Activated CD8-positive, alpha-beta memory T cell treated with anti-CD3 and anti-CD28 coated beads, Interleukin-2, amount 50 U/mL, for 1 hour (primary cell): ENCODE data around the gene ZDHHC23.

Experiments
- DNase-seq: peaks from one replicate; pipeline ENCODE4 v3.0.0-alpha.2; 2020; ENCODE audit errors: extremely low read depth

ZDHHC23 gene, protein sequence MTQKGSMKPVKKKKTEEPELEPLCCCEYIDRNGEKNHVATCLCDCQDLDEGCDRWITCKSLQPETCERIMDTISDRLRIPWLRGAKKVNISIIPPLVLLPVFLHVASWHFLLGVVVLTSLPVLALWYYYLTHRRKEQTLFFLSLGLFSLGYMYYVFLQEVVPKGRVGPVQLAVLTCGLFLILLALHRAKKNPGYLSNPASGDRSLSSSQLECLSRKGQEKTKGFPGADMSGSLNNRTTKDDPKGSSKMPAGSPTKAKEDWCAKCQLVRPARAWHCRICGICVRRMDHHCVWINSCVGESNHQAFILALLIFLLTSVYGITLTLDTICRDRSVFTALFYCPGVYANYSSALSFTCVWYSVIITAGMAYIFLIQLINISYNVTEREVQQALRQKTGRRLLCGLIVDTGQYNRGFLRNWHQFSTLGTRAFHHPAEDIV

DNA sequence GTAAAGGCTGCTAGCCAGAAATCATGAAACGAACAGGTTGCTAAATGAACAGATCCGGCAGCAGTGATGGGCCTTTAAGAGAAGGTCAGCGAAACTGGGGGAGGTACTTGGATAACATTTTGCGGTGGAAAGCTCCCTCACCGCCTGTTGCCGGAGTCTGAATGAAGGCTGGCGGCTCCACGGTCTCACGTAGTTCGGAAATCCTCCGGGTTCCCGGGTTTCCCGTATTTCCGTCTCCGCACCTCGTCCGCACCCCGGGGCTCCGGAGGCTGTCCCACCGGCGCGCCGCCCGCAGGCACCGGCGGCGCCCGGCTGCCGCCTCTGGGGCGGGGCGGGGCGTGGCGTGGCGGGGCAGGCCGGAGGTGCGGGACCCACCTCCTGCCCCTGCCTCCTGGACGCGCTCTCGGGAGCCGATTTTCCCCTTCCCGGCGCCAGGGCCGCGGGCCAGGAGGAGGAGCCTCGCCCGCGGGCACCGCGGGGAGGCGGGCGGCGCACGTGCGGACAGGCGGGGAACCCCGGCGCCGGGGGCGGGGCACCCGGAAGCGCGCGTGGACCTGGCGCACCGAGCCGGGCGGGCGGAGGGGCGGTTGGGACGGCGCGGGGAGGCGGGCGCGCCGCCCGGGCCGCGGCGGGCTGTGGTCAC, at the start of gene ZDHHC23:
Gene ZDHHC23 (plus strand): TSS at position 642 of the 643 bp plus-strand sequence. CDS start 790 bp downstream, outside the sequence.
- no peak for DNase-seq

DNA sequence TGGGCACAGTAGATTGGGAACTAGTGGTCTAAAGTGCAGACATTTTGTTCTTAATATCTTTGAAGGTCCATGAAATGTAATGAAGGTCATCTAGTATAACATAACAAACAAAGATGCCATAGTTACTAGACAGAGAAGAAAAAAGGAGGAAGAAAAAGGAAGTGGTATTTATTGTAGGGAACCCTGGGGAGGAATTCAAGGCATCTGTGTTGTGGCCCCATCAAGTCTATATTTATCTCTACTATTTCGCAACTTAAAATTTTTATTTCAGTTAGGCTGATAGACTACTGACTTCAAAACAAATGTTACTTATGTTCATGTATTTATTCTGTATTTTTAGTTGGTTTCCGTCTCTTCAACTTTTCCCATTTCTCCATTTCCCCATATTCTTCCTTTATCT, 48.9 kb upstream of the ZDHHC23 start:
- no peak for DNase-seq

DNA sequence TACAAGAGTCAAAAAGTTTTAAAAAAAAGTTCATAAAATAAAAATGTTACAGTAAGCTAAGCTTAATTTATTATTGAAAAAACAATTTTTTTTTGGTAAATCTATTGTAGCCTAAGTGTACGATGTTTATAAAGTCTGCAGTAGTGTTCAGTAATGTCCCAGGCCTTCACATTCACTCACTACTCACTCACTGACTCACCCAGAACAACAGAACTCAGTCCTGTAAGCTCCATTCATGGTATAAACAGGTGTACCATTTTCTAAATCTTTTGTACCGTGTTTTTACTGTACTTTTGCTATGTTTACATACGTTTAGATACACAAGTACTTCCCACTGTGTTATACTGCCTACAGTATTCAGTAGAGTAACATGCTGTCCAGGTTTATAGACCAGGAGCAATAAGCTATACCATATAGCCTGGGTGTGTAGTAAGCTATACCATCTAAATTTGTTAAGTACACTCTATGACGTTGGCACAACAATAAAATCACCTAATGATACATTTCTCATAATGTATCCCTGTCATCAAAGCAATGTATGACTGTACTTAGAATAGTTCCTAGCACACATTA, 41.2 kb upstream of the ZDHHC23 start:
- no peak for DNase-seq

DNA sequence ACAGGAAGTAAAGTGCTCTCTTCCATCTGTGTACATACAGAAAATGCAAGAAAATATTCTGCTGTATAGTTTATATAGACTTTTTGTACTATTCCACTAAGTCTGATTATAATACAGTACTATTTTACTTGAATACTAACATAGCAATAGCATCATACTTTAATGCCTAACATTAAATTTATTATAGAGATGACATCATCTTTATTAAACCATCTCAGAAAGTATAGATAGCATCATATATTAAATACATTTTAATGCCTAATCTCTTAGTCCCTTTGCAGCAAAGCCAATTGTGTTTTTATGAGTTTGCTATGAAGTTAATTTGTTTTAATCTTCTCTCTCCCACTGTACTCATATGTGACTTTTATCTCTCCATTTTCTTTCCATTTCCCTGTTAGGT, 39.7 kb upstream of the ZDHHC23 start:
- no peak for DNase-seq

DNA sequence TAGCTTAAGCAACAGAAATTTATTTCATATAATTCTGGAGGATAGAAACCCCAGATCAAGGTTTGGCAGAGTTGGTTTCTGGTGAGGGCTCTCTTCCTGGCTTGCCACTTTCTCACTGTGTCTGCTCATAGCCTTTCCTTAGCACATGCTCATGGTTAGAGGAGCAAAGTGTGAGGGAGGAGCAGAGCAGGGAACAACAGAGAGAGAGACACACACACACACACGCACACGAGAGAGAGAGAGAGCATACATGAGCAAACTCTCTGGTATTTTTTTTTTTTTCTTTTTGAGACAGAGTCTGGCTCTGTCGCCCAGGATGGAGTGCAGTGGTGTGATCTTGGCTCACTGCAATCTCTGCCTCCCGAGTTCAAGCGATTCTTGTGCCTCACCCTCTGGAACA, 36.8 kb upstream of the ZDHHC23 start:
- no peak for DNase-seq

DNA sequence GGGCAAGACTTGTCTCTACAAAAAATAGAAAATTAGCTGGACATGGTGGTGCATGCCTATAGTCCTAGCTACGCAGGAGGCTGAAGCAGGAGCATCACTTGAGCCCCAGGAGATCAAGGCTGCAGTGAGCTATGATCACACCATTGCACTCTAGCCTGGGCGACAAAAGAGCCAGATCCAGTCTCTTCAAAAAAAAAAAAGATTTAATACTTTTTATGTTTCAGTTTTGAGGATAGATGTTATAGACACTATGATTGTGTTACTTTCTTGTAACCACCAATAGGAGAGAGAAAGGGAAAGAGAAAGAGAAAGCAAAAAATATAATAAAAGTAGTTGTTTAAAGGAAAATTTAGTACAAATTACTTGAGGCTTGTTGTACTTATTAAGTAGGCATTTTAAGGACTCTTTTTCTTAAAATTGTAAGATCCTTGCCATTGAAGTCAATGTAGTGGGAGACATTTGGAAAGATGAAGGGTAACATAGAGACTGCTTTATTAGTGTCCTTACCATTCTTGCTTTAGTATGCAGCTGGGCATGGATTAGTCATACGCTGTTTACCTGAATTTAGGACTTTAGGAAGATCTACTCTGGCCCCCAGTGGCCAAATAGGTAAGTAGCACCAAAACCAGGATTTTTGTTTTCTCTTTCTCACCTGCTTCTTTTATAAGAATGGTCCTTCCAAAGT, 35.1 kb upstream of the ZDHHC23 start:
- DNase-seq = no peak

DNA sequence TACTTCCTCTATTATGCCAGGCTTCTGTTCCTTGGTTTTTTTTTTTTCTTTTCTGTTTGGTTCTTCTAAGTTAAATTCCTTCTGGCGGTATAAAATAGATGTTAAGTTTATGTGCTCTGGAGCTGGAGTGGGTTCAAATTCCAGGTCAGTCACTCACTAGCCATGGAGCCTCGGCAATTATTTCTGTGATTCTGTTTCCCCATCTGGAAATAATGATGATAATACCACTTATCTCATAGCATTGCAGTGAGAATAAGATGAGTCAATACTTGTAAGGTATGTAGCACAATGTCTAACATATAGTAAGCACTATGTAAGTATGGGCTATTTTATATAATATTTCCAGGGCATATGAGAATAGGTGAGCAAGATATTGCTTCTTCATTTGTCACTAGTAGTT, 33.2 kb upstream of the ZDHHC23 start:
- DNase-seq = no peak

DNA sequence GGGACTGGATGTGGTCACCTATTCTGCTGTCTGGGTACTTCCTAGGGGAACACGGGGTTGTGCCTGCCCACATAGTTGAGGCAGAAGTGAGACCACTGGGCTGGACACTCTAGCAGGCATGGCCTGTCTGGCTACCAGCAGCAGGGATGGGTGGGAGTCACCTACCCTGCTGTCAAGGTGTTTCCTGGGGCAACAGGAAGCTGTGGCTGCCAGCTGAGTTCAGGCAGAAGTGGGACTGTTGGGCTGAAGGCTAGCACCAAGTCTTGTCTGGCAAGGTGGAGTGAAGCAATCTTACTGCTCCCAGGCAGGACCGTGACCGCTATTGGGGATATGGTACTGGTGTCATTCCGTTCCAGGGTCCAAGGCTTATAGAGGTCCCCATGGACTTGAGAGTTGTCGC, 20.3 kb upstream of the ZDHHC23 start:
- no peak for DNase-seq

DNA sequence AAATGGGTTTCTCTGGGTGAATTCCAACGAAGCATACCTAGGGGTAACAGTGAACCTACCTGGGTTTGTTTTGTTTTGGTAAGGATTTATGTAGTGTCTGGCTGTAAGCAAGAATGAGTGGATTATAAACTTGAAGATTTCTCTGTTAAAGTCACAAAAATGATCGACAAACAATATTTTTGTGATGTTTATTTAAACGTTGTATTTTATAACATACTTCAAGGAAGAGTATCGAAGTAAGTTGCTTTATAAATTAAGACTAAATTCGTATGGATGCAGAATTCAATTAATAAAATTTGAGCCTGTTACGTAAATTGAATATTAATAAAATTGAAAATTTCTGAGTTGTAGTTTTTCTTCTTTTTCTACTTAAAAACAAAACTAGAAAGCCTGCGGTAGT, 982 bp upstream of the ZDHHC23 start:
- no peak for DNase-seq

DNA sequence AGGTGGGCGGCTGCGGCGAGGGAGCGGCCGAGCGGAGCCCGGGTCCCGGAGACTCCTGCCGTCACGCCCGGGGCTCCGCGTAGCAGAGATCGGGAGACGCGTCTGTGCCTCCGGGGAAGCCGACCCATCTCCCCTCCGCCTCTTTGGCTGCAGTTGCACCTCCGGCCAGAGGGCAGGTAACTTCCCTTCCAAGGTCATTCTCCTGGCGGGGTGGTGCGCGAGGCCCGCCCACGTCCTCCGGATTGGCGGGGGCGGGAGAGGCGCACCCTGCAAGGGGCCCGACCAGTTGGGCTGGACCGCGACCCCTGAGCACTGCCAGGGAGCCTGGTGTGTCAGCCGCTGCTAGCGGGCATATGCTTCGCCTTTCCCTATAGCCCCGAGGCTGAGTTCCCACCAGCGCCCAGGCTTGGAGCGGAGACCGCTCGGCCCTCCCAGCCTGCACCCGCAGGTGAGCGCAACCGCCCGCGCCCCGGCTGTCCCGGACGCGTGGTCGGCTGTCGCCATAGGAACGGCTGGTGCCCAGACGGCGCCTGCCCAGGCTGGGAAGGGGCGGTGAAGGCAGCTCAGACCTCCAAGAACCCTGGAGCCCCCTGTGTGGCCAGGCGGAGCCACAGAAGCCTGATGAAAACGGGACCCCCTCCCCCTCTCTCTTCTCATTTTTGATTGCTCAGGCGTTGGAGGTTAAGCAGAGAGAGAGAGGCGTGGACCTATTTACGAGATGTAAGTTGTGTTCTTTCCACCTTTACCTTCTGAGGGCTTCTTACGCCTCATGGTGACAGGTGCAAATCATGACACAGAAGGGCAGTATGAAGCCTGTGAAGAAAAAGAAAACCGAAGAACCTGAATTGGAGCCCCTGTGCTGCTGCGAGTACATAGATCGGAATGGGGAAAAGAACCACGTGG, 453 bp downstream of the ZDHHC23 start:
- DNase-seq = no peak

DNA sequence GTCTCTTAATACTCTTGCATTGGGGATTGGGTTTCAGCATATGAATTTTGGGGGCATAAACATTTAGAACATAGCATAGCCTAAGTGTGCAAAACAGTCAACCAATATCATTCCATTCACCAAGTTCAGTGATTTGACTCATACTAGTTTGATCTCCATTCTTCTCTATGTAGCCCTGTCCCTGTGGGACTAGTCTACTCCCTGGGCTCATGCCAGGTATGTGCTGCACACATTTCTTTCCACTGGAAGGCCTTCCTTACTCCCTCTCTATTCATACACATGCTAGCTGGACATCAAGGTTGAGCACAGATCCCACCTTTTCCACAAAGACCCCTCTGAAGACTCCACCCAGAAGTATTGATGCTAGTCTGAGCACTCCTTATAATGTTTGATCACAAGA, 5.1 kb downstream of the ZDHHC23 start:
- no peak for DNase-seq

DNA sequence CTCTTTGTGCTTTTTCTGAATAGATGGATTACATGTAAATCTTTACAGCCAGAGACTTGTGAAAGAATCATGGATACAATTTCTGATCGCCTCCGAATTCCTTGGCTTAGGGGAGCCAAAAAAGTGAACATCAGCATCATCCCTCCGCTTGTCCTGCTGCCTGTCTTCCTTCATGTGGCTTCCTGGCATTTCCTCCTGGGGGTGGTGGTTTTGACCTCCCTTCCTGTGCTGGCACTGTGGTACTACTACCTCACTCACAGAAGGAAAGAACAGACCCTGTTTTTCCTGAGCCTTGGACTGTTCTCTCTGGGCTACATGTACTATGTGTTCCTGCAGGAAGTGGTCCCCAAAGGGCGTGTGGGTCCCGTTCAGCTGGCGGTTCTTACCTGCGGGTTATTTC, 5.9 kb downstream of the ZDHHC23 start:
- no peak for DNase-seq

DNA sequence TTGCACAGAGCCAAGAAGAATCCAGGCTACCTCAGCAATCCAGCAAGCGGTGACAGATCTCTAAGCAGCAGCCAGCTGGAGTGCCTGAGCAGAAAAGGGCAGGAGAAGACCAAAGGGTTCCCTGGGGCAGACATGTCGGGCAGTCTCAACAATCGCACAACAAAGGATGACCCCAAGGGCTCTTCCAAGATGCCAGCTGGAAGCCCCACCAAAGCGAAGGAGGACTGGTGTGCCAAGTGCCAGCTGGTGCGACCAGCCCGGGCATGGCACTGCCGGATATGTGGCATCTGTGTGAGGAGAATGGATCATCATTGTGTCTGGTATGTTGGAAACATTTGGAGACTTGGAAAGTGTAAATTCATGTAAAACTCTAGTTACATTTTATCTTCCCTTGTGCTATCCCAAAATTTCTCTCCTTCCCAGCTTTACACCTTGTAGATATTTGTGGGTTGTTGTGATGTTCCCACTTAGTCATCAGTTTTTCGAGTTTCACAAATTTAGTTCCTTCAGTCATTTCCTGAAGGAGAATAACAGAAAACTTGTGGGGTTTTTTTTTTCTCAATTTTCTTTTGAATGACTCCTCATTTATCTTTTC, 6.4 kb downstream of the ZDHHC23 start:
- DNase-seq = no peak

DNA sequence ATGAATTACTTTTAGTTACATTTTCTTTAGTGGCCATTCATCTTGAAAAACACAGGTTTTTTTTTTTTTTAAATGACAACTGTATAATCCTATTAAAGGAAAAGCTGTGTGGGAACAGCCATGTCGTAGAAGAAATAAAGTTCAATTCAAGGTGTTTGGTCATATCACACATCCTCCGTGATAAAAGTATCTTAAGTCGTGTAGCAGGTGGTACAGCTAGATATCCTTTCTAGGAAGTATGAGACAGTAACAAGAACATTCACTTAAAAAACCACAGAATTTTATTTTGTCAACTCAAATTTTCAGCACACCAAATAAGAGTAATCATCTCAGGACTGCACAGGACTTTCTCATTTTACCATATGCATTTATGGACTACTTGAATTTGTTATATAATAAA, 16.1 kb downstream of the ZDHHC23 start:
- DNase-seq = no peak

DNA sequence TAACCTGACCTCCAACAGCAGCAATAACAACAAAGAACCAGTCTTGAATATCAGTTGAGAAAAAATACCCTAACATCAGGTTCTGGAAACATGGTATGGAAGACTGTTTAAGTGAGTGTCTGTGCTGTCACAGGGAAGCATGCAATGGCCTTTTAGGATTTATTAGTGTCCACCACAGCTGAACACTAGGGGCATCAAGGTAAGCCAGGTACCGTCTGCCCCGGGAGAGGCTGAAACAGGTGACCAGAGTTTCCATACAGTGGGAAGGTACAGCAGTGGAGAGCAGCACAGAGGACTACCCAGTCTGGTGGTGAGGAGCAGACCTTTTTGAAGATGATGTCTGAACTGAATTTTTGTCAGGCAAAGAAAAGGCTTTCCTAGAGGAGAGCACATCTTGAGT, 18.4 kb downstream of the ZDHHC23 start:
- DNase-seq = no peak

DNA sequence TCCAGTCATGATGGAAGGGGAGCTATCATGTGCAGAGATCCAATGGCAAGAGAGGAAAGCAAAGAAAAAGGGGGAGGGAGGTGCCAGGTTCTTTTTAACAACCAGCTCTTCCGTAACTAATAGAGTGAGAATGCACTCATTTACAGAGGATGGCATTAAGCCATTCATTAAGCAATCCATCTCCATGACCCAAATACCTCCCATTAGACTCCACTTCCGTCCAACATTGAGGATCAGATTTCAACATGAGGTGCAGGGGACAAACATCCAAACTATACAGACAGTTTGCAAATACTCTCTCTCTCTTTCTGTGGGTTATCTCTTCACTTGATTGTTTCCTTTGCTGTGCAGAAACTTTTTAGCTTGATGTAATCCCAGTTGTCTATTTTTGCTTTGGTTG, 21.2 kb downstream of the ZDHHC23 start:
- no peak for DNase-seq

DNA sequence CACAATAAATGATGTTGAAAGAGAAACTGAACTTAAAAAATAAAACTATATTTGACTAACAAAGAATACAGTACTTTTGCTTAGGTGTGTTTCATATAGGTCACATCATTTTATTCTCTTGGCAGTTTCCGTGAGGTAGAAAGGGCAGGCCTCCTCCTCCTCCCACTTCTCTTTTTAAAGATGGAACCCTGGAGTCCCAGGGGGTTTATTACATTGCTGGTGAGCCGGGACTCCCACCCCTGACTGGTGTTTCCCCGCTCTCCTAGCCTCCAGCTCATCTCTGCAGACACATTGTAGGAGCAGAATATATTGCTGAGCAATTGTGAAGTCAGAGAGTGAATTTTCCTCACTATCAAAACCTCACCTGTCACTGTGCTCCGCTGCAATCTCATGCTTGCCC, 30.0 kb downstream of the ZDHHC23 start:
- DNase-seq = no peak

DNA sequence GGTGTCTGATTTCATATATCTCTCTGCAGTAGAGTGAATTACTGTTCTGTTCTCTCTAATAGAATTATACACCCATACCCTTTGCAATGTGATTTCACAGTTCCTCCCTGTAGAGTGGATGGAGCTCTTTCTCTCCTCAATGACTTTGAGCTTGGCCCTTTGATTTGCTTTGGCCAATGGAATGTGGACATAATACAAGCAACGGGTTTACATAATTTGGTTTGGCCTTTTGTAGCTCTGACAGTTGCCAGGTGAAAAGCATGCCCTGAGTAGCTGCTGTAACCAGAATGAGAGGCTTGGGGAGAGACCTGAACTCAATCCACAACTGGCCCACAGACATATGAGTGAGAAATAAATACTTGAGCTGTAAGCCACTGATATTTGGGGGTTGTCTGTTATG, 32.1 kb downstream of the ZDHHC23 start:
- no peak for DNase-seq

DNA sequence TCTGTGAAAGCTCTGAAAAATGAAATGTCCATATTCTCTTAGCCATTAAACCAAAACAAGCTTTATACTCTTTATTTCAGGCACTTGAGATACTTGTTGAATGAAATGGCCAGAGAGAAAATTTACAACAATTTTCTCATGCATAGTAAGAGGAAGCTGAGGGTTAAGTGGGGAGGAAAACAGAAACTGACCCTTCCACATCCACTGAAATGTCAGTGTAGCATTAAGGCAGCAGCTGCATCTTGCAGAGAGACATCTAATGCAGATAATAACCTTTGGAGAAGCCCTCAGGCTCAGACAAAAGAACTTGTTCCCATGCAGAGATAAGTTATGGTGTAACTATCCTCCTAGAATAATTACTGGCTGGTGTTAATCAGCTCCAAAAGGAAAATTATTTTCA, 34.0 kb downstream of the ZDHHC23 start:
- DNase-seq = no peak

DNA sequence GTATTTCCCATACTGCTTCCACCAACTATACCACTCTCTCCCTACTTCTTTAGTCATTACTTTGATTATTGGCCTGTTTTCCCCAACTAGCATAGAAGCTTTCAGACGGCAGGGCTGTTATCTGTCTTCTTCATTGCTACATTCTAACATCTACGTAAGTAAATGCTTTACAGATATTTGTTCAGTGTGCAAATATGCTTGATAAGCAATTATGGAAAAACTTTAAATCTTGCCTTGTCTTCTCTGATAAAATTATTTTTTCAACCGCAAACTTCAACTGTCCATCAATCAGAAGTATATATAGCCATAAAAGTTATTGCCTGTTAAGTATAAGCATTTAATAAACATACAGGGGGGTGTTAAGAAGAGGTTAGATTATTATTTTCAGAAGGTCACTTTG, 35.7 kb downstream of the ZDHHC23 start:
- no peak for DNase-seq

DNA sequence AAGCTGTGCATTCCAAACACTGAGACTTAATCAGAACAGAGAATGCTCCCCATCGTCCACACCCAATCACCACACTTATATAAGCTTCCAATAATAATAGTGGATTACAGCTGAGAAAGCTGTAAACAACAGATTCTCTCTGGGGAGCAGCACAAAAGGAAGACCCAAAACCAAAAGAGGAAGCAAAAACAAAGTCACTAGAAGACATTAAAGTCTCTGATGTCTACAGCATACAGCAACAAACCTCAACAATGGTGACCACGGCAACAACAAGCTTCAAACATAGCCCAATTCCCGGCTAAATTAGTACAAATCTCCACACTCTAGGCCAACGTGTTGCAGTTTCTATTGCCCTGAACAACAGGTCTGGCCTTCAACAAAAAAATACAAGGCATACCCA, 37.7 kb downstream of the ZDHHC23 start:
- DNase-seq = no peak
